GM12878 (cell line): ENCODE measurements around the gene PLXNA2. TPM values are rescaled to one million over a fixed set of nuclear protein-coding genes. Genes with fewer than 3 reads are reported as not detected.

Experiments
- ATAC-seq: fragments of 200-7000 bp; cut with Tn5 transposase; 3 replicates; pipeline ENCODE4 v1.9.1; 2020; ENCODE audit warnings: mild to moderate bottlenecking, moderate library complexity
- BruUV-seq: library from RNA; stranded (reverse); fragments of 400-500 nt; replicated peaks from 2 replicates; lab custom pipeline; 2021; lab: Mats Ljungman, UMichigan
- CTCF ChIA-PET: fragments of 300-600 bp; sonication (Branson Sonifier 250); formaldehyde crosslinking; extraction: SDS; loops from one replicate; lab custom pipeline; 2021; ENCODE audit warnings: inconsistent platforms; lab: Yijun Ruan, JAX
- POLR2A ChIA-PET: fragments of 350-600 bp; formaldehyde crosslinking; extraction: SDS; loops from one replicate; lab custom pipeline; 2021; ENCODE audit warnings: inconsistent platforms; lab: Charles Lee
- RAD21 ChIA-PET: fragments of 300-600 bp; sonication (Branson Sonifier 250); formaldehyde crosslinking; loops from one replicate; lab custom pipeline; 2023; ENCODE audit warnings: antibody characterized with exemption; ENCODE audit not compliant: unreplicated experiment; lab: Charles Lee
- SMC1A ChIA-PET: fragments of 300-600 bp; sonication (Branson Sonifier 250); formaldehyde crosslinking; loops from one replicate; lab custom pipeline; 2023; ENCODE audit not compliant: unreplicated experiment, uncharacterized antibody; lab: Charles Lee
- DNase-seq: peaks from one replicate; pipeline ENCODE4 v3.0.0-alpha.2; 2011; ENCODE audit warnings: low read depth, low spot score
- FAIRE-seq: peaks from 3 replicates; lab custom pipeline; 2011; peaks lifted over from hg19 to GRCh38; lab: Jason Lieb, UNC
- H2AFZ ChIP-seq: 2 replicates; pipeline ENCODE4 v1.6.0; 2011; ENCODE audit warnings: low read depth, low read length, control low read depth; ENCODE audit not compliant: control insufficient read depth
- H3K27ac ChIP-seq: 2 replicates; pipeline ENCODE4 v1.5.1; 2011; ENCODE audit warnings: control low read depth; ENCODE audit not compliant: control insufficient read depth, insufficient read depth
- H3K27me3 ChIP-seq, 2 experiments: replicated peaks in 1 of 2; 2 replicates each; pipeline versions ENCODE4 v1.6.0 to v1.6.1; 2011; ENCODE audit warnings: low read length in 1 of 2; ENCODE audit not compliant: control insufficient read depth in 2 of 2, insufficient read depth in 2 of 2
- H3K36me3 ChIP-seq, 2 experiments: 2 replicates each; pipeline ENCODE4 v1.5.1; 2011; ENCODE audit warnings: low read length in 1 of 2; ENCODE audit not compliant: control insufficient read depth in 2 of 2, insufficient read depth in 2 of 2
- H3K4me1 ChIP-seq: 2 replicates; pipeline ENCODE4 v1.6.1; 2011; ENCODE audit warnings: mild to moderate bottlenecking, low read length, moderate library complexity, mixed read lengths; ENCODE audit not compliant: control insufficient read depth, insufficient read depth
- H3K4me2 ChIP-seq: 2 replicates; pipeline ENCODE4 v1.6.0; 2011; ENCODE audit warnings: control low read depth; ENCODE audit not compliant: control insufficient read depth, insufficient read depth
- H3K4me3 ChIP-seq: fragments of 200-600 bp; sonication (generic); 2 replicates; pipeline ENCODE4 v1.5.1; 2016
- H3K79me2 ChIP-seq: 2 replicates; pipeline ENCODE4 v1.6.0; 2011; ENCODE audit warnings: low read length; ENCODE audit not compliant: control insufficient read depth, insufficient read depth
- H3K9ac ChIP-seq: 2 replicates; pipeline ENCODE4 v1.8.0; 2011; ENCODE audit warnings: low read length, control low read depth, mixed read lengths; ENCODE audit not compliant: control insufficient read depth, insufficient read depth
- H3K9me3 ChIP-seq: replicated peaks from 3 replicates; pipeline ENCODE4 v1.5.1; 2011; ENCODE audit warnings: mild to moderate bottlenecking, low read length; ENCODE audit not compliant: control insufficient read depth, insufficient read depth
- H4K20me1 ChIP-seq: 2 replicates; pipeline ENCODE4 v1.6.0; 2011; ENCODE audit not compliant: control insufficient read depth, insufficient read depth
- ASH2L ChIP-seq: fragments of 300-600, 200-600 bp; sonication (generic); IDR thresholded peaks from 2 replicates; pipeline ENCODE4 v1.6.1; 2017; ENCODE audit warnings: low read depth, mild to moderate bottlenecking, borderline replicate concordance
- CEBPB ChIP-seq, 2 experiments: fragments of 150-350 bp in 1 of 2; IDR thresholded peaks; 2 replicates each; pipeline ENCODE4 v1.6.1; 2012 to 2014; ENCODE audit warnings: low read depth in 2 of 2, low read length in 2 of 2, borderline replicate concordance in 1 of 2, inconsistent platforms in 1 of 2
- KDM1A ChIP-seq: fragments of 200-600 bp; sonication (generic); IDR thresholded peaks from 2 replicates; pipeline ENCODE4 v1.6.1; 2016; ENCODE audit warnings: borderline replicate concordance
- NR2C2 ChIP-seq: IDR thresholded peaks from 2 replicates; pipeline ENCODE4 v1.6.1; 2011; ENCODE audit warnings: borderline replicate concordance, low read depth; ENCODE audit not compliant: control insufficient read depth, insufficient read length
- RB1 ChIP-seq: fragments of 450-650 bp; formaldehyde crosslinking; IDR thresholded peaks from 2 replicates; pipeline ENCODE4 v1.6.1; 2017; ENCODE audit warnings: mild to moderate bottlenecking, borderline replicate concordance
- SIN3A ChIP-seq: IDR thresholded peaks from 2 replicates; pipeline ENCODE4 v1.6.1; 2012; ENCODE audit warnings: low read depth, low read length, improper control_type of control experiment
- TAF1 ChIP-seq: IDR thresholded peaks from 2 replicates; pipeline ENCODE4 v1.6.1; 2011; ENCODE audit warnings: mild to moderate bottlenecking, low read depth, low read length, borderline replicate concordance
- ZNF24 ChIP-seq: fragments of 450-650 bp; IDR thresholded peaks from 2 replicates; pipeline ENCODE4 v1.6.1; 2017; ENCODE audit warnings: antibody characterized with exemption, mild to moderate bottlenecking
- ZZZ3 ChIP-seq: IDR thresholded peaks from 2 replicates; pipeline ENCODE4 v1.6.1; 2011; ENCODE audit warnings: low read depth; ENCODE audit not compliant: control insufficient read depth, insufficient read length
- WGBS: methylation state at CpG from one replicate; pipeline ENCODE4 v1.1.6; 2016; ENCODE audit warnings: low lambda C conversion rate; ENCODE audit not compliant: insufficient replicate concordance, insufficient coverage; ENCODE audit errors: missing lambda C conversion rate; 5-methylcytosine and 5-hydroxymethylcytosine counted together
- in situ Hi-C: fragments of 300-500 bp; cut with MboI; formaldehyde crosslinking; loops from 9 replicates; pipeline ENCODE4 v1.14.3; 2018; ENCODE audit warnings: mixed read lengths
- intact Hi-C: fragments of 100-400 bp; cut with micrococcal nuclease; formaldehyde crosslinking; loops from one replicate; pipeline ENCODE4 v1.14.2; 2022; ENCODE audit not compliant: unreplicated experiment
- polyA plus RNA-seq, 11 experiments: library from polyadenylated mRNA; depleted of rRNA in 4 of 11; unstranded in 6 of 11; stranded (reverse) in 5 of 11; fragments of >200 nt; fragmentation: Nextera tagmentation in 4 of 11; fragmentation: Illumina TruSeq in 1 of 11; extraction: Ambion mirVana in 4 of 11; extraction: Trizol in 1 of 11; gene quantifications; 1 replicate in 1 of 11; 2 replicates in 10 of 11; pipeline versions ENCODE4 v1.2.1 to v1.2.3, GENCODE V29; 2011 to 2016; ENCODE audit warnings: inconsistent platforms in 2 of 11, missing spikeins in 2 of 11, low read depth in 1 of 11
- total RNA-seq, 4 experiments: library from RNA; depleted of rRNA in 3 of 4; stranded (reverse); fragments of >200 nt in 3 of 4; fragmentation: Illumina TruSeq in 1 of 4; extraction: Trizol in 1 of 4; gene quantifications; 2 replicates each; pipeline versions ENCODE4 v1.2.1 to v1.2.3, GENCODE V29; 2013 to 2021
- TF ChIP-seq, protein P1 (sequence below): fragments of 450-650 bp; formaldehyde crosslinking; IDR thresholded peaks from 2 replicates; pipeline ENCODE4 v1.5.0; 2022; ENCODE audit warnings: mild to moderate bottlenecking, missing genetic modification characterization
- TF ChIP-seq, protein P2 (sequence below): IDR thresholded peaks from 2 replicates; pipeline ENCODE4 v1.6.1; 2012; ENCODE audit warnings: low read depth, low read length, improper control_type of control experiment
- TF ChIP-seq, protein P3 (sequence below): IDR thresholded peaks from 2 replicates; pipeline ENCODE4 v1.6.1; 2011; ENCODE audit warnings: mild to moderate bottlenecking, low read depth, low read length, moderate library complexity; ENCODE audit not compliant: insufficient replicate concordance
- TF ChIP-seq, protein P4 (sequence below): fragments of 450-650 bp; IDR thresholded peaks from 2 replicates; pipeline ENCODE4 v1.6.1; 2017; ENCODE audit warnings: borderline replicate concordance

The PLXNA2 gene
- total and polyA plus RNA-seq, 10 of the 15 experiments (the other 5 are each of a cell fraction or from before 2014, with no cell fraction given) = under 0.01 to 0.08 (median 0.07) TPM; not detected in 4

DNA sequence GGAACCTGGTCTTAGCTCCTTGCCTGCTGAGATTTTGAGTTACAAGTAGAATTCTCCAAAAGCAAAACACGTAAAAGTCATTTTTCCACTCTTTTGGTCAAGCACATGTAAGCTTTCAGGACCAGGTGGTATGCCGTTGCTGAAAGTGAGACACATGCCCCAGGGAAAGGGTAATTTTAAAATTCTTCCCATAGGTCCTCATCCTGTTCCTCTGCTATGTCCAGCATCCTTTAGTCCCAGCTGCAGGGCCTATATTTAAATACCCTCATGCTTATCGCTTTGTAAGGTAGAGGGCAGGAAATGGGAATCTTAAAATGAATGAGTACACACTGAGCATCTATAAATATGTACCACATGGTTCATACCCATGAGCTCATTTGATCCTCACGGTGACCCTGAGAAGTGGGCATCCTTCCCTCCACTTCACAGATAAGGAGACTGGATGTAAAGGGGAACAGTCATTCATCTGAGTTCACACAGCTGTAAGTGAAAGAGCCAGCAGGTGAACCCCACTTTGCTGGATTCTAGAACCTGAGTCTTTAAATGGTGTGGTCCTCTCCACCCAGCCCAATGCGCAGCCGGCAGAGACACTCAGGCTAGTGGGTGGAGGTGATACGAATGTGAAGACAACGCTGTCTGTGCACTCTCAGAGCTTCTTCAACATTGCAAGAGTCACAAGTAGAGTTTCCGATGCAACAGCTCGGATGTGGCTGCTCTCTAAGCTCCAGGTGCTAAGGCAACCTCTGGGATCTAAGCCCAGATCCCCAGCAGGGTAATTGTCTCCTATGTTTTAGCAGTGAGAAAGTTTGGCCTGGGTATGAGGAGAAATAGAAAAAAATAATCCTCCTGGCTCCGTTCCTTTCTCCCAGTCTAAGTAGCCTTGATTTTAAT is 163.5 kb downstream of the PLXNA2 start:
- Histone ChIP-seq H3K4me2 (no peak overlapping the region), H2AFZ (no peak overlapping the region), H3K9me3 (no peaks in the 10 kb centered on the region), H3K4me3 (no peak overlapping the region), H3K36me3 (no peaks in the 10 kb centered on the region), H3K27me3 (no peaks in the 10 kb centered on the region; a peak in 3 of 4 replicates), H3K4me1 (no peaks in the 10 kb centered on the region), H3K79me2 (no peaks in the 10 kb centered on the region), H4K20me1 (no peaks in the 10 kb centered on the region), H3K9ac (no peak overlapping the region), H3K27ac (no peak overlapping the region)
- intact Hi-C loops (no loop called here), in situ Hi-C loops (no loop called here)
- DNase-seq (no peak), FAIRE-seq (no peak), ATAC-seq (no peak)
- ChIA-PET SMC1A (interaction anchor here (0.6 to 1.2 kb wide), 5 partner anchors 13 to 200 kb away, joined by 3 read pairs; no protein-coding TSS in a partner anchor), CTCF (interaction anchor here (0.7 to 2.3 kb wide), 4 partner anchors 13 to 198 kb away, joined by 3 to 11 read pairs (median 4); no protein-coding TSS in a partner anchor), RAD21 (no interaction called here), POLR2A (no interaction called here)
- BruUV-seq = no TSS peak
- TF ChIP-seq TAF1 (no peak), ZNF24 (no peak), CEBPB (IDR thresholded peaks at IDR 0.05; ENCODE audit: borderline replicate concordance in 1 of 2, low read depth in 2 of 2, low read length in 2 of 2) (no peak), NR2C2 (no peak), ASH2L (no peak), RB1 (no peak), ZZZ3 (no peak), SIN3A (no peak), KDM1A (no peak)
- TF ChIP-seq, protein P1, sequence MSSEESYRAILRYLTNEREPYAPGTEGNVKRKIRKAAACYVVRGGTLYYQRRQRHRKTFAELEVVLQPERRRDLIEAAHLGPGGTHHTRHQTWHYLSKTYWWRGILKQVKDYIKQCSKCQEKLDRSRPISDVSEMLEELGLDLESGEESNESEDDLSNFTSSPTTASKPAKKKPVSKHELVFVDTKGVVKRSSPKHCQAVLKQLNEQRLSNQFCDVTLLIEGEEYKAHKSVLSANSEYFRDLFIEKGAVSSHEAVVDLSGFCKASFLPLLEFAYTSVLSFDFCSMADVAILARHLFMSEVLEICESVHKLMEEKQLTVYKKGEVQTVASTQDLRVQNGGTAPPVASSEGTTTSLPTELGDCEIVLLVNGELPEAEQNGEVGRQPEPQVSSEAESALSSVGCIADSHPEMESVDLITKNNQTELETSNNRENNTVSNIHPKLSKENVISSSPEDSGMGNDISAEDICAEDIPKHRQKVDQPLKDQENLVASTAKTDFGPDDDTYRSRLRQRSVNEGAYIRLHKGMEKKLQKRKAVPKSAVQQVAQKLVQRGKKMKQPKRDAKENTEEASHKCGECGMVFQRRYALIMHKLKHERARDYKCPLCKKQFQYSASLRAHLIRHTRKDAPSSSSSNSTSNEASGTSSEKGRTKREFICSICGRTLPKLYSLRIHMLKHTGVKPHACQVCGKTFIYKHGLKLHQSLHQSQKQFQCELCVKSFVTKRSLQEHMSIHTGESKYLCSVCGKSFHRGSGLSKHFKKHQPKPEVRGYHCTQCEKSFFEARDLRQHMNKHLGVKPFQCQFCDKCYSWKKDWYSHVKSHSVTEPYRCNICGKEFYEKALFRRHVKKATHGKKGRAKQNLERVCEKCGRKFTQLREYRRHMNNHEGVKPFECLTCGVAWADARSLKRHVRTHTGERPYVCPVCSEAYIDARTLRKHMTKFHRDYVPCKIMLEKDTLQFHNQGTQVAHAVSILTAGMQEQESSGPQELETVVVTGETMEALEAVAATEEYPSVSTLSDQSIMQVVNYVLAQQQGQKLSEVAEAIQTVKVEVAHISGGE = no peak
- TF ChIP-seq, protein P2, sequence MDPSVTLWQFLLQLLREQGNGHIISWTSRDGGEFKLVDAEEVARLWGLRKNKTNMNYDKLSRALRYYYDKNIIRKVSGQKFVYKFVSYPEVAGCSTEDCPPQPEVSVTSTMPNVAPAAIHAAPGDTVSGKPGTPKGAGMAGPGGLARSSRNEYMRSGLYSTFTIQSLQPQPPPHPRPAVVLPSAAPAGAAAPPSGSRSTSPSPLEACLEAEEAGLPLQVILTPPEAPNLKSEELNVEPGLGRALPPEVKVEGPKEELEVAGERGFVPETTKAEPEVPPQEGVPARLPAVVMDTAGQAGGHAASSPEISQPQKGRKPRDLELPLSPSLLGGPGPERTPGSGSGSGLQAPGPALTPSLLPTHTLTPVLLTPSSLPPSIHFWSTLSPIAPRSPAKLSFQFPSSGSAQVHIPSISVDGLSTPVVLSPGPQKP = no peak
- TF ChIP-seq, protein P3, sequence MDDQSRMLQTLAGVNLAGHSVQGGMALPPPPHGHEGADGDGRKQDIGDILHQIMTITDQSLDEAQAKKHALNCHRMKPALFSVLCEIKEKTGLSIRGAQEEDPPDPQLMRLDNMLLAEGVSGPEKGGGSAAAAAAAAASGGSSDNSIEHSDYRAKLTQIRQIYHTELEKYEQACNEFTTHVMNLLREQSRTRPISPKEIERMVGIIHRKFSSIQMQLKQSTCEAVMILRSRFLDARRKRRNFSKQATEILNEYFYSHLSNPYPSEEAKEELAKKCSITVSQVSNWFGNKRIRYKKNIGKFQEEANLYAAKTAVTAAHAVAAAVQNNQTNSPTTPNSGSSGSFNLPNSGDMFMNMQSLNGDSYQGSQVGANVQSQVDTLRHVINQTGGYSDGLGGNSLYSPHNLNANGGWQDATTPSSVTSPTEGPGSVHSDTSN = no peak
- TF ChIP-seq, protein P4, sequence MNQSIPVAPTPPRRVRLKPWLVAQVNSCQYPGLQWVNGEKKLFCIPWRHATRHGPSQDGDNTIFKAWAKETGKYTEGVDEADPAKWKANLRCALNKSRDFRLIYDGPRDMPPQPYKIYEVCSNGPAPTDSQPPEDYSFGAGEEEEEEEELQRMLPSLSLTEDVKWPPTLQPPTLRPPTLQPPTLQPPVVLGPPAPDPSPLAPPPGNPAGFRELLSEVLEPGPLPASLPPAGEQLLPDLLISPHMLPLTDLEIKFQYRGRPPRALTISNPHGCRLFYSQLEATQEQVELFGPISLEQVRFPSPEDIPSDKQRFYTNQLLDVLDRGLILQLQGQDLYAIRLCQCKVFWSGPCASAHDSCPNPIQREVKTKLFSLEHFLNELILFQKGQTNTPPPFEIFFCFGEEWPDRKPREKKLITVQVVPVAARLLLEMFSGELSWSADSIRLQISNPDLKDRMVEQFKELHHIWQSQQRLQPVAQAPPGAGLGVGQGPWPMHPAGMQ = no peak
- WGBS = 37% methylated on average over 11 of the region's 11 CpGs
